Stimulated activated memory B cell treated with anti-CD40 and anti-IgM and Interleukin-4, amounts not matched to agents 10 μg/mL and 1 μg/mL and 100 μg/mL, for 72 hours (primary cell): ENCODE results near the gene ZNF730.
"Not testable (repeated sequence)": the region's sequence is repeated elsewhere in the genome, so short reads cannot be mapped to it uniquely, and the experiment has no call there.

Source experiments
- ATAC-seq: fragments of 150-1000 bp; cut with Tn5 transposase; 2 replicates; pipeline ENCODE4 v1.10.0; 2021
- H3K27ac Mint-ChIP-seq: one replicate; pipeline ENCODE4 v1.8.0; 2022; ENCODE audit warnings: mild to moderate bottlenecking, mixed read lengths
- H3K27me3 Mint-ChIP-seq: one replicate; pipeline ENCODE4 v1.8.0; 2022; ENCODE audit warnings: mixed read lengths
- H3K36me3 Mint-ChIP-seq: one replicate; pipeline ENCODE4 v1.8.0; 2022; ENCODE audit warnings: mixed read lengths
- H3K4me1 Mint-ChIP-seq: one replicate; pipeline ENCODE4 v1.8.0; 2022; ENCODE audit warnings: mixed read lengths
- H3K4me3 Mint-ChIP-seq: one replicate; pipeline ENCODE4 v1.8.0; 2022; ENCODE audit warnings: mild to moderate bottlenecking, moderate library complexity, mixed read lengths
- H3K9me3 Mint-ChIP-seq: one replicate; pipeline ENCODE4 v1.8.0; 2022; ENCODE audit warnings: mixed read lengths

The ZNF730 gene

DNA sequence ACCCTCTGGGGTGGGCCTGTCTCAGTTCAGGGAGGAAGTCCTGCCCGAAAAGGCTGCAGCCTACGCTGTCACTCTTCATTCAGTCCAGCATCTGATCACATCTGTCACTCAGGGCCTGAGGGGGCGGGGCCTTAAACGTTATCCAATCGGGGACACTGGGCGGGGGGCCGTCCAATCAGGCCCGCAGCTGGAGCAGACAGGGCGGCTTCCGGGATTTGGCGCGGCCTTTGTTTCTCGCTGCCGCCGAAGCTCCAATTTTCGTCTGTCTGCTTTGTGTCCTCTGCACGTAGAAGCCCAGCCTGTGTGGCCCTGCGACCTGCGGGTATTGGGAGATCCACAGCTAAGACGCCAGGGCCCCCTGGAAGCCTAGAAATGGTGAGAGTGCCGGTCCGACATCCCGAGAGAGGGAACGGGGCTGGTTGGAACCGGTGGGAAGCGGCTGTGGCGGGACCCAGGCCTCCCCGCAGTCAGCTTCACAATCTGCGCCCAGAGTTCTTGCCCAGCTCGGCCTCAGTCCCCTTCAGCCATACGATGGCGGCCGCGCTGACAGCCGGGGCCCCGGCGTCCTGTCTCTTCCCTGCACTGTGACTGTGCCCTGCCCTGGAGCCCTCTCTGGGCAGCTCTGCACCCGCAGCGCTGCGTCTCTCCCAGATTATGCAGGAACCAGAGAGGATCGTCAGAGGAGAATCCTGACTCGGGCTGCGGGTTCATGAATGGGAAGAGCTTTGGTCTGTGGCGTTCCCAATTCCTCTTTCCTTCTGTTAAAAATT, at the start of gene ZNF730:
Gene ZNF730, plus strand, starts transcription at position 224 of the 770 bp plus-strand sequence. Its CDS starts 149 bp downstream, at position 373.
- Mint-ChIP-seq H3K36me3 (no peaks in the 10 kb centered on the region), H3K9me3 (peaks cover 3% of the 10 kb centered on the region), H3K27me3 (no peaks in the 10 kb centered on the region), H3K27ac (peak within 1 kb of the TSS; percentile 76), H3K4me1 (no peaks in the 10 kb centered on the region), H3K4me3 (peak within 1 kb of the TSS; percentile 80)
- peak; percentile 76 for ATAC-seq

DNA sequence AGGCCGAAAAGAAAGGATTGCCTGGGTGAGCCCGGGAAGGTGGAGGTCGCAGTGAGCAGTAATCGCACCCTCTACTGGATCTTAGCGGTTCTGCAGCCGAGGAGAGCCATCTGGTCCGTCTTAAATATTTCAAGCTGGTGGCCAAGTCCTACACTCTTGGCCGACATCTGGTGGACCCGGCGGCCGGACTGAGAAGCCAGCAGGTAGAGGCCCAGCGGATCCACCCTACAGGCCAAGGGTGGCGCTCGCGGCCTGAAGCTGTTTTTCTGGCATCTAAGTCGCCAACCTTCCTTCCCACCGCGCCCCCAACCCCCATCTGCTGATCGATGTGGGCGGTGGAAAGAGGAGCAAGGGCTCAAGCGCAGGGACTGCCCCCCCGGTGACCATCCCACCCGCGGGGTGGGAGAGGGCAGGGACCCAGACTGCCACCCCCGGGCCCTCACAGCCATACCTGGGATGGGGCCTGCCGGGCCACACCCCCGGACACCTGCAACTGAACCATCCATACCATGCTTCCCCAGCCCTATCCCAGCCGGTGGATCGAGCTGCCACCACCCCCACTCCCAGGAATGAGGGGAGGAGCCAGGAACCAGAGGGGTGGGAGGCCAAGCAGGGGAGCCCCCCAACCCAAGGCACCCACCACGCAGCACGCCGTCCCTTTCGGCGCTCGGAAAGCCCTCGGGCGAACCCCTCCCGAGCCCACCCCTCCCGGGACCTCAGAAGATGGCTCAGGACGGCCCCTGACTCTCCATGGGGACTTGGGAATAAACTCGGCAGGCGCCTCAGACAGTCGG, 46.3 kb upstream of the ZNF730 start:
- no peak for ATAC-seq
- Mint-ChIP-seq H3K36me3 (no peaks in the 10 kb centered on the region), H3K27me3 (peaks cover 31% of the 10 kb centered on the region), H3K4me1 (peaks cover 5% of the 10 kb centered on the region), H3K4me3 (no peak overlapping the region), H3K9me3 (peaks cover 24% of the 10 kb centered on the region), H3K27ac (no peak overlapping the region)

DNA sequence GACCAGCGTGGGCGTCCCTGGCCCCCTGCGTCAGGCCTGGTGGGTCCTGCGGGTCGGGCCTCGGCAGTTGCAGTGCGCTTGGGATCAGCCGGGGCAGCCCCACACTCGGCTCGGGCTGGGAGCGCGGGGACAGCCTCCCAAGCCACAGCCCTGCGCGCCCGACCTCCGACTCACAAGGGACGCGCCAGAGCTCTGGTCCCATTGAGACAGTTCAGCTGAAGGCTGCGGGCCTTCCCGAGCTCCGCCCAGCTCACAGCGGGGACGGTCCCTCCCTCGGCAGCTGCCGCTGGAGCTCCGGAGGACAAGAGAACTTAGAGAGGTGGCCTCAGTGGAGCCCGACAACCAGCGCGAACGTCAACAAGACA, 45.7 kb upstream of the ZNF730 start:
- Mint-ChIP-seq H3K27me3 (peaks cover 31% of the 10 kb centered on the region), H3K27ac (no peak overlapping the region), H3K4me1 (peaks cover 5% of the 10 kb centered on the region), H3K36me3 (no peaks in the 10 kb centered on the region), H3K4me3 (peak overlapping the region; percentile 27), H3K9me3 (peaks cover 21% of the 10 kb centered on the region)
- no peak for ATAC-seq

DNA sequence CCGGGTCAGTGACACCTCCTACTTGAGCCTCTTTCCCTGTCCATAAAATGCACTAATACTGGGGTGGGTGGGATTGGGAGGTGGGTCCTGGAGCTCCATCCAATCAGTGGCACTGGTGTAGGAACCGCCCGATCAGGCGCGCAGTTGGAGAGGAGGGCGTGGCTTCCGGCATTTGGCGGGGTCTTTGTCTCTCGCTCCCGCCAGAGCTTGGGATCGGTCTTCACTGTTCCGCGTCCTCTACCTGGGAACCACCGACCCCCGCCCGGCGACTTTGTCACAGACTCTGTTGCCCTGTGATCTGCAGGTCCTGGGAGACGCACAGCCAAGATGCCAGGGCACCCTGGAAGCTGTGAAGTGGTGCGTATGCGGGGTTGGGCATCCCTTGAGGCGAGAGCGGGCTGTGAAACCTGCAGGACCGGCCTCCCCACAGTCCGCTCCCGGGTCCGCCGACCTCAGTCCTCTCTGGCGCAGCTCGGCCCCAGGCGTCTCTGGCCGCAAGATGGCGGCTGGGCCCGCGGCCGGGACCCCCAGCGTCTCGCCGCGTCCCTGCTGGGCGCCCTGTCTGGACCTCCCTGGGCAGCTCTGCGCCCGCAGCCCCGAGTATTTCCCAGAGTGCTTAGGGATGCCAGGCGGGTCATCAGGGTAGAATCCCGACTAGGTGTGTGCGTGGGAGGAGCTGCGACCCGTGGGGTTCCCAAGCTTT, 41.6 kb upstream of the ZNF730 start:
- peaks cover 30% of the 10 kb centered on the region for H3K27me3 Mint-ChIP-seq
- H3K36me3 Mint-ChIP-seq = no peaks in the 10 kb centered on the region
- peak; percentile 42 for ATAC-seq
- peak overlapping the region; percentile 70 for H3K4me3 Mint-ChIP-seq
- peaks cover 5% of the 10 kb centered on the region for H3K4me1 Mint-ChIP-seq
- H3K27ac Mint-ChIP-seq = no peak overlapping the region
- peaks cover 15% of the 10 kb centered on the region for H3K9me3 Mint-ChIP-seq

DNA sequence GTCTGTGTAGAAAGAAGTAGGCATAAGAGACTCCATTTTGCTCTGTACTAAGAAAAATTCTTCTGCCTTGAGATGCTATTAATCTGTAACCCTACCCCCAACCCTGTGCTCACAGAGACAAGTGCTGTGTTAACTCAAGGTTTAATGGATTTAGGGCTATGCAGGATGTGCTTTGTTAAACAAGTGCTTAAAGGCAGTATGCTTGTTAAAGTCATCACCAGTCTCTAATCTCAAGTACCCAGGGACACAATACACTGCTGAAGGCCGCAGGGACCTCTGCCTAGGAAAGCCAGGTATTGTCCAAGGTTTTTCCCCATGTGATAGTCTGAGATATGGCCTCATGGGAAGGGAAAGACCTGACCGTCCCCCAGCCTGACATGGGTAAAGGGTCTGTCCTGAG, 39.0 kb upstream of the ZNF730 start:
- not testable (repeated sequence) for H3K27ac Mint-ChIP-seq, H3K36me3 Mint-ChIP-seq, ATAC-seq, H3K4me1 Mint-ChIP-seq, H3K9me3 Mint-ChIP-seq, H3K4me3 Mint-ChIP-seq
- peaks cover 14% of the 10 kb centered on the region for H3K27me3 Mint-ChIP-seq

DNA sequence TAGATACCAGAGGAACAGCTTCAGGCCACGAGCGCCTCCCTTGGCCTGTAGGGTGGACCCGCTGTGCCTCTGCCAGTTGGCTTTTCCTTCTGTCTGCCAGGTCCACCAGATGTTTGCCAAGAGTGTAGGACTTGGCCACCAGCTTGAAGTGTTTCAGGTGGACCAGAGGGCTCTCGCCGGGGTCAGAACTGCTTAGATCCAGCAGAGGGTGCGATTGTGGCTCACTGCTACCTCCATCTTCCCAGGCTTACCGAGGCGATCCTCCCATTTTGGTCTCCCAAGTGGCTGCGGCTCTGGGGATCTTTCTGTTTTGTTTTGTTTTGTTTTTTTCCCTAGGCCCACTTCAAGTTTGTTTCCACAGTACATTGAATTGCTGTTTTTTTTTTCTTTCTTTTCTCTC, 23.0 kb upstream of the ZNF730 start:
- Mint-ChIP-seq H3K4me1 (no peaks in the 10 kb centered on the region), H3K36me3 (no peaks in the 10 kb centered on the region), H3K27me3 (no peaks in the 10 kb centered on the region), H3K9me3 (peaks cover 24% of the 10 kb centered on the region), H3K27ac (no peak overlapping the region), H3K4me3 (no peak overlapping the region)
- ATAC-seq = no peak

DNA sequence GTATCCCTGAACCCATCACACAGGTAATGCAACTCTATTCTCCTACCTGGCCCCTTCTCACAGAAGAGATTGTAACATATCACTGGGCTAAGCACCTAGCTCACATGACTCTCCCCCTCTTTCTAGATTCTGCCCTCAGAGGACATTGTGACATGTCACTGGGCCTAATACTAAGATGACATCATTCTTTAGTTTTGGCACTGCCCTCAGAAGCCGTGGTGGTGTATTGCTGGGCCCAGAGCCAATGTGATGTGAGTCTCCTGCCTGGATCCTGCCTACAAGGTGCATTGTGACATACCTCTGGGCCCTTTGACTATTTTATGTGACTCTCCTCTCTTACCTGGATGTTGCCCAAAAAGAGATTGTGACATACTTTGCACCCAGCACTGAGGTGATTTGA, 21.4 kb upstream of the ZNF730 start:
- Mint-ChIP-seq H3K27me3 (no peaks in the 10 kb centered on the region), H3K9me3 (peaks cover 20% of the 10 kb centered on the region), H3K4me3 (no peak overlapping the region), H3K36me3 (no peaks in the 10 kb centered on the region), H3K27ac (no peak overlapping the region), H3K4me1 (no peaks in the 10 kb centered on the region)
- no peak for ATAC-seq

DNA sequence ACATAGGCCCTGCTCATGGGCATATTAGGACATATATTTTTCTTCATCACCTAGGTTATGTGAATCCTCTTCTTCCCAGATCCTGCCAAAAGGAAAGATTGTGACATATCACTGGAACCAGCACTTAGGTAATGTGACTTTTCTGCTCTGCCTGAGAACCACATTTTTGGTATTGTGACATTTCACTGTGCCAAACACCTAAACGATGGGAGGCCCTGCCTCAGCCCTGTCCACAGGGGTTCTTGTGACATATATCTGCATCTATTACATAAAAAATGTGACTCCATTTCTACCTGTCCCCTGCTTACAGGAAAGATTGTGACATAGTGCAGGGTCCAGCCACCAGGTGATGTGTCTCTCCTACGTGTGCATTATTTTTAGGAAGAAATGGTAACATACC, 18.5 kb upstream of the ZNF730 start:
- no peaks in the 10 kb centered on the region for H3K4me1 Mint-ChIP-seq
- H3K36me3 Mint-ChIP-seq = no peaks in the 10 kb centered on the region
- ATAC-seq = no peak
- H3K9me3 Mint-ChIP-seq = peaks cover 15% of the 10 kb centered on the region
- no peak overlapping the region for H3K27ac Mint-ChIP-seq
- no peak overlapping the region for H3K4me3 Mint-ChIP-seq
- H3K27me3 Mint-ChIP-seq = no peaks in the 10 kb centered on the region

DNA sequence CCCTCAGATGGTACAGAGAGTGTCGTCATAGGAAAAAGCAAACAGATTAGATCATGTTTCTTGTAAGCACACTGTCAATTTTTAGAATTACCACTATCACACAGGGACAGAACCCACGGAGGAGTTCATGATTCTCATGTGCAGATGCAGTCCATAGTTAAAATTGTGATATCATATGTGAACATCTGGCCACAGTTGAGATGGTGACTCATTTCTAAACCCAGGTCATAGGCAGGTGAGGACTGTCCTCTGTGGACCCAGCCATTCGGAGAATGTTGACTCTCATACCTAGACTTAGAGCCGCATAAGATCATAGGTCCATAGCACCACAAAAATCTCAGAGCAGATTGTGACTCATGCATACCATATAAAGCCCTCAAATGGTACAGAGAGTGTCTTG, 17.8 kb upstream of the ZNF730 start:
- no peak overlapping the region for H3K27ac Mint-ChIP-seq
- H3K36me3 Mint-ChIP-seq = no peaks in the 10 kb centered on the region
- no peaks in the 10 kb centered on the region for H3K27me3 Mint-ChIP-seq
- peaks cover 15% of the 10 kb centered on the region for H3K9me3 Mint-ChIP-seq
- H3K4me3 Mint-ChIP-seq = no peak overlapping the region
- ATAC-seq = no peak
- H3K4me1 Mint-ChIP-seq = no peaks in the 10 kb centered on the region

DNA sequence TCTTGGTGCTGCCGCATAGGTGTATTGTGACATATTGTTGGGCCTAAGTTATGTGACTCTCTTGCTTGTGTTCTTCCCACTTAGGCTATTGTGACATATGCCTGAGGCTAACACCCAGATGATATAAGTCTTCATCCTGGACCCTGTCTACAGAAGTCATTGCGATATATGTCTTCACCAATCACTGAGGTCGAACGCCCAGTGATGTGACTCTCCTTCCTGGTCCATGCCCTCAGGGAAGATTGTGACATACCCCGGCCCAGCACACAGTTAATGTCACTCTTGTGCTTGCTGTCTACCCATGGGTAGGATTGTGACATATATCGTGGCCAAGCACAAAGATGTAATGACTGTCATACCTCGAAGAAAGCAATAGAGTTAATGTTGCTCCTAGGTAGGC, 16.9 kb upstream of the ZNF730 start:
- no peaks in the 10 kb centered on the region for H3K36me3 Mint-ChIP-seq
- H3K27me3 Mint-ChIP-seq = no peaks in the 10 kb centered on the region
- no peak for ATAC-seq
- no peak overlapping the region for H3K27ac Mint-ChIP-seq
- H3K9me3 Mint-ChIP-seq = peaks cover 13% of the 10 kb centered on the region
- H3K4me1 Mint-ChIP-seq = no peaks in the 10 kb centered on the region
- H3K4me3 Mint-ChIP-seq = no peak overlapping the region

DNA sequence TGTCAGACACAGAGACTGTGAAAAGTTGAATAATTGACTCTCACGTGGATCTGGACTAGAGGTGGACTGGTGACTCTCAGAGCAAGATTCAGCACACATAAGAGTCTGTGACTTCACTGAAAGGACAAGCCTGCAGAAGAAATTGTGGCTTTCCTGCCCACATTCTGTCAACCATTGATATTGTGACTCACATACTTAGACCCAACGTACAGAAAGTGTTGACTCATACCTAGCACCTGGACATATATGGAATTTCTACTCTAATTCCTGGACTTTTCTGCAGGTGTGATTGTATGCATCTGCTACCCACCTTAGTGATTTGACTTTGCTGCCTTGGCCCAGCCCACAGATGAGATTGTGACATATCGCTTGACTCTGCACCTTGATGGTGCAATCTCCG, 15.6 kb upstream of the ZNF730 start:
- no peaks in the 10 kb centered on the region for H3K36me3 Mint-ChIP-seq
- H3K27me3 Mint-ChIP-seq = no peaks in the 10 kb centered on the region
- H3K27ac Mint-ChIP-seq = no peak overlapping the region
- peaks cover 7% of the 10 kb centered on the region for H3K9me3 Mint-ChIP-seq
- no peaks in the 10 kb centered on the region for H3K4me1 Mint-ChIP-seq
- ATAC-seq = no peak
- no peak overlapping the region for H3K4me3 Mint-ChIP-seq

DNA sequence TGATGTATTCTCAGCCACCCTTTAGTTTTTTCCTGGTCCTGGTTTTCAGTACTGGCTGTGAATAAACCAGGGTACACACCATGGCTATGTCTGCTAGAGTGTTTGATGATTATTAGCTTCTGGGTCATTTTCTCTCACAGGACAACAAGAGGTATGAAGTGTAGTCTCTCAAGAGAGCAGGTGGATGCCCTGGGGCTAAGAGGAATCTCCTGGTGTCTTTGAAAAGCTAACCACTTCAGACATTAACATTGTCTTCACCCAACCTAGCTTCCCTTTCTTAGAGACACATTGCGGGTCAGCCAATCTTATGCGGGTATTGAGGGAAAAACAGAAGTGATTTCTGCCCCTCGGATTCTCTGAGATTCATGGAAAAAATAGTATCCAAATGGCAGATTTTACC, 1.6 kb downstream of the ZNF730 start:
- Mint-ChIP-seq H3K4me3 (no peak overlapping the region), H3K36me3 (no peaks in the 10 kb centered on the region), H3K4me1 (no peaks in the 10 kb centered on the region), H3K9me3 (peaks cover 3% of the 10 kb centered on the region), H3K27me3 (no peaks in the 10 kb centered on the region), H3K27ac (no peak overlapping the region)
- no peak for ATAC-seq

DNA sequence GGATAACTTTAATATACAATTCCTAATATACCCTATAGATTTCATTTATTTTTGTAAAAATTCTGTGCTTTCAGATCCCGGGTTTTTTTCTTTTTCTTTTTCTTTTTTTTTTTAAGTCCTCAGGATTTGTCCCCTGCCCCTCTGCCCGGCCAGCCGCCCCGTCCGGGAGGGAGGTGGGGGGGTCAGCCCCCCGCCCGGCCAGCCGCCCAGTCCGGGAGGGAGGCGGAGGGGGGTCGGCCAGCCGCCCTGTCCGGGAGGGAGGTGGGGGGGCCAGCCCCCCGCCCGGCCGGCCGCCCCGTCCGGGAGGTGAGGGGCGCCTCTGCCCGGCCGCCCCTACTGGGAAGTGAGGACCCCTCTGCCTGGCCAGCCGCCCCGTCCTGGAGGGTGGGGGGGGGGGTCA, 17.4 kb downstream of the ZNF730 start:
- not testable (repeated sequence) for H3K4me3 Mint-ChIP-seq, H3K27ac Mint-ChIP-seq, H3K27me3 Mint-ChIP-seq, H3K9me3 Mint-ChIP-seq, H3K4me1 Mint-ChIP-seq, ATAC-seq, H3K36me3 Mint-ChIP-seq

DNA sequence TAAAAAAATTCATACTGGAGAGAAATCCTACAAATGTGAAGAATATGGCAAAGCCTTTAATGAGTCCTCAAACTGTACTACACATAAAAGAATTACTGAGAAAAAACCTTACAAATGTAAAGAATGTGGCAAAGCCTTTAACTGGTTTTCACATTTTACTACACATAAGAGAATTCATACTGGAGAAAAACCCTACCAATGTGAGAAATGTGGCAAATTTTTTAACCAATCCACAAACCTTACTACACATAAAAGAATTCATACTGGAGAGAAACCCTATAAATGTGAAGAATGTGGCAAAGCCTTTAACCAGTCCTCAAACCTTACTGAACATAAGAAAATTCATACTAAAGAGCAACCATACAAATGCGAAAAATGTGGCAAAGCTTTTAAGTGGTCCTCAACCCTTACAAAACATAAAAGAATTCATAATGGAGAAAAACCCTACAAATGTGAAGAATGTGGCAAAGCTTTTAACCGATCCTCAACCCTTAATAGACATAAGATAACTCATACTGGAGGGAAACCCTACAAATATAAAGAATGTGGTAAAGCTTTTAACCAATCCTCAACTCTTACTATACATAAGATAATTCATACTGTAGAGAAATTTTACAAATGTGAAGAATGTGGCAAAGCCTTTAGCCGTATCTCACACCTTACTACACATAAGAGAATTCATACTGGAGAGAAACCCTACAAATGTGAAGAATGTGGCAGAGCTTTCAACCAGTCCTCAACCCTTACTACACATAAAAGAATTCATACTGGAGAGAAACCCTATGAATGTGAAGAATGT, 29.0 kb downstream of the ZNF730 start:
- Mint-ChIP-seq H3K4me3 (no peak overlapping the region), H3K27ac (no peak overlapping the region), H3K9me3 (peaks cover 10% of the 10 kb centered on the region), H3K36me3 (peaks cover 4% of the 10 kb centered on the region), H3K4me1 (no peaks in the 10 kb centered on the region), H3K27me3 (no peaks in the 10 kb centered on the region)
- no peak for ATAC-seq

DNA sequence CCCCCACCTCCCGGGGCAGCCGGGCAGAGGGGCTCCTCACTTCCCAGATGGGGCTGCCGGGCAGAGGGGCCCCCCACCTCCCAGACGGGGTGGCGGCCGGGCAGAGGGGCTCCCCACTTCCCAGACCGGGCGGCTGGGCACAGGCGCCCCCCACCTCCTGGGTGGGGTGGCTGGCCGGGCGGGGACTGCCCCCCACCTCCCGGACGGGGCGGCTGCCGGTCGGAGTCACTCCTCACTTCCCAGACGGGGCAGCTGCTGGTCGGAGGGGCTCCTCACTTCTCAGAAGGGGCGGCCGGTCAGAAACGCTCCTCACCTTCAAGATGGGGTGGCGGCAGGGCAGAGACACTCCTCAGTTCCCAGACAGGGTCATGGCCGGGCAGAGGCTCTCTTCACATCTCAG, 43.9 kb downstream of the ZNF730 start:
- Mint-ChIP-seq H3K36me3 (no peaks in the 10 kb centered on the region), H3K9me3 (peaks cover 13% of the 10 kb centered on the region), H3K4me1 (no peaks in the 10 kb centered on the region), H3K4me3 (no peak overlapping the region), H3K27ac (no peak overlapping the region), H3K27me3 (no peaks in the 10 kb centered on the region)
- peak; percentile 41 for ATAC-seq
